Ishikawa (cell line): ENCODE measurements around the gene LONRF2.

ENCODE experiments used
- CREB1 ChIP-seq: IDR thresholded peaks from 2 replicates; pipeline ENCODE4 v1.6.1; 2012; ENCODE audit warnings: low read depth
- EP300 ChIP-seq: IDR thresholded peaks from 2 replicates; pipeline ENCODE4 v1.6.1; 2012; ENCODE audit warnings: borderline replicate concordance
- RAD21 ChIP-seq: IDR thresholded peaks from 2 replicates; pipeline ENCODE4 v1.6.1; 2012; ENCODE audit warnings: low read depth
- REST ChIP-seq: IDR thresholded peaks from 2 replicates; pipeline ENCODE4 v1.6.1; 2012; ENCODE audit warnings: low read depth, mild to moderate bottlenecking

- TF ChIP-seq REST (no peak), RAD21 (no peak), CREB1 (no peak), EP300 (no peak)
These were observed 57.6 kb downstream of the LONRF2 start for GRCh38 chr2:100264651-100265050.
